ENCODE results near the gene RAPGEF2.
"Not testable (repeated sequence)": the region's sequence is repeated elsewhere in the genome, so short reads cannot be mapped to it uniquely, and the experiment has no call there.

Gene RAPGEF2

DNA sequence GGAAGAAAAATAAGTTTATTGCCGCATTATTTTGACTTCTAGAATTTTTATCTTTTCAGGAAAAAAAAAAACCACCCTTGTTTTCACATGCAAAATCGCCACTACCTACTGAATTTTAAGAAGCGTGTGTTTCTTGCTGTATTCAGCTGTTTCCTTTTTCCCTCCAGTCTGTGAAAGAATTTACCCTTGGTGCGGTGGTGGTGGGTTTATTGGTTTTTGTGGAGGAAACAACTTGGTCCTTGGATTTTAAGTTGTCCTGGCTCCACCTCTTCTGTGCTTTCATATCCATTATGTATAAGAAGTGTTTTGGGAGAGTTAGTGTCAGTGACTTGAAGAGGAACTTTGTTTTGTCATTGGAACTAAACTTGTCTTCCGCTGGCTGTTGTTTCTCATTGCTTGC, 8.1 kb downstream of the RAPGEF2 start:
- TF ChIP-seq ZFX (IDR thresholded peaks at IDR 0.05; ENCODE audit: borderline replicate concordance), result no peak
- TF ChIP-seq, protein P1, sequence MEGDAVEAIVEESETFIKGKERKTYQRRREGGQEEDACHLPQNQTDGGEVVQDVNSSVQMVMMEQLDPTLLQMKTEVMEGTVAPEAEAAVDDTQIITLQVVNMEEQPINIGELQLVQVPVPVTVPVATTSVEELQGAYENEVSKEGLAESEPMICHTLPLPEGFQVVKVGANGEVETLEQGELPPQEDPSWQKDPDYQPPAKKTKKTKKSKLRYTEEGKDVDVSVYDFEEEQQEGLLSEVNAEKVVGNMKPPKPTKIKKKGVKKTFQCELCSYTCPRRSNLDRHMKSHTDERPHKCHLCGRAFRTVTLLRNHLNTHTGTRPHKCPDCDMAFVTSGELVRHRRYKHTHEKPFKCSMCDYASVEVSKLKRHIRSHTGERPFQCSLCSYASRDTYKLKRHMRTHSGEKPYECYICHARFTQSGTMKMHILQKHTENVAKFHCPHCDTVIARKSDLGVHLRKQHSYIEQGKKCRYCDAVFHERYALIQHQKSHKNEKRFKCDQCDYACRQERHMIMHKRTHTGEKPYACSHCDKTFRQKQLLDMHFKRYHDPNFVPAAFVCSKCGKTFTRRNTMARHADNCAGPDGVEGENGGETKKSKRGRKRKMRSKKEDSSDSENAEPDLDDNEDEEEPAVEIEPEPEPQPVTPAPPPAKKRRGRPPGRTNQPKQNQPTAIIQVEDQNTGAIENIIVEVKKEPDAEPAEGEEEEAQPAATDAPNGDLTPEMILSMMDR (IDR thresholded peaks at IDR 0.05), result no peak
- no peak overlapping the region for H3K27ac ChIP-seq

DNA sequence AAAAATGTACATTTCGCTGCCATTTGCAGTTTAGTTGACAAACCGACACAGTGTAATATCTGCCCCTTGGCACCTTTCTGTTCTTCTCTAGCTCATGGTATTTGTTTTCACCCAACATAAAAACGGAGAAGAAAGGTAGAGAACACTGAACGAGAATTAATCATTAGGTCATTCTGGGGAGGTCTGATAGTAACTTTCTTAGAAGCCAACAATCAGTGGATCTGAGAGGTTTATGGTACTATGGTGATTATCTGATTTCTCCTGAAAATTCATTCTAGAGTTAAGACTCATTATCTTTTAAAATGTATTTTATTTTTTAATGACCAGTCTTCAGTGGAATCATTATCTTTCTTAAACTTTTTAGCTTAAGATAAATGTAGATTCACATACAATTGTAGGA, 8.5 kb downstream of the RAPGEF2 start:
- no peak for TF ChIP-seq ZFX (IDR thresholded peaks at IDR 0.05; ENCODE audit: borderline replicate concordance)
- TF ChIP-seq, protein P1 (IDR thresholded peaks at IDR 0.05), result no peak
- H3K27ac ChIP-seq, result no peak overlapping the region

- not testable (repeated sequence) for H3K27ac ChIP-seq
Measured at GRCh38 chr4:159113366-159113765, 10.5 kb downstream of the RAPGEF2 start.

DNA sequence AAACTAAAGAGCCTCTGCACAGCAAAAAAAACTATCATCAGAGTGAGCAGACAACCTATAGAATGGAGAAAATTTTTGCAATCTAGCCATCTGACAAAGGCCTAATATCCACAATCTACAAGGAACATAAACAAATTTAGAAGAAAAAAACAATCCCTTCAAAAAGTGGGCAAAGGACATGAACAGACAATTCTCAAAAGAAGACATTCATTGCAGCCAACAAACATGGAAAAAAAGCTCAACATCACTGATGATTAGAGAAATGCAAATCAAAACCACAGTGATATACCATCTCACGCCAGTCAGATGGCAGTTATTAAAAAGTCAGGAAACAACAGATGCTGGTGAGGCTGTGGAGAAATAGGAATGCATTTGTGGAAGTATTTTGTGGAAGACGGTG, 13.2 kb downstream of the RAPGEF2 start:
- H3K27ac ChIP-seq, result not testable (repeated sequence)

DNA sequence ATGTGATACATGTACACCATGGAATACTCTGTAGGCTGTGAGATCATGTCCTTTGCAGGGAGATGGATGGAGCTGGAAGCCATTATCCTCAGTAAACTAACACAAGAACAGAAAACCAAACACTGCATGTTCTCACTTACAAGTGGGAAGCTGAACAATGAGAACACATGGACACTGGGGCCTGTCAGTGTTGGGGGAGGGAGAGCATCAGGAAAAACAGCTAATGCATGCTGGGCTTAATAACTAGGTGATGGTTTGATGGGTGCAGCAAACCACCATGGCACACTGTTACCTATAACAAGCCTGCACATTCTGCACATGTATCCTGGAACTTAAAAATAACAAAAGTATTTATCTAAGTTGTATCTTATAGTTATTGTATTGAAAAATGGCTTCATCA, 13.8 kb downstream of the RAPGEF2 start:
- H3K27ac ChIP-seq, result not testable (repeated sequence)

DNA sequence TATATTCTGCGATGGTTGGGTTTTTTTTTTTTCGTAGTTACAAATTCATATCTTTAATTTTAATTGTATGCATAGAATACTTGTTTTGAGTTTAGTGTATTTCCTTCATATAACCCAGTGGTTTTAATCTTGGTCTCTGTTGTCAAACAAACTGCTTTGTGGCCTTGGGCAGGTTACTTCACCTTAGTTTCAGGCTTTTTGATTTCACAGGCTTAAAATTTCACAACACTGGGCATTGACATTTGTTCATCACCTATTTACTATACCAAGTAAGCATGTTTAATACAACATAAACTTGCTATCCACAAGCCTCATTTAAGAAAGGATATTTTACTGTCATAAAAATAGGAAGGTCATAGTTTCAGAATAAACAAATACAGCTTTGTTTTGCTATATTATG, 14.7 kb downstream of the RAPGEF2 start:
- 0 out of 2 replicates have a peak overlapping the region, but pooled peaks have one; percentile 17 for H3K27ac ChIP-seq
- no peak for TF ChIP-seq ZFX (IDR thresholded peaks at IDR 0.05; ENCODE audit: borderline replicate concordance)
- TF ChIP-seq, protein P1 (IDR thresholded peaks at IDR 0.05), result no peak

- 0 out of 2 replicates have a peak overlapping the region, but pooled peaks have one; percentile 17 for H3K27ac ChIP-seq
- TF ChIP-seq, protein P1 (IDR thresholded peaks at IDR 0.05), result no peak
- TF ChIP-seq ZFX (IDR thresholded peaks at IDR 0.05; ENCODE audit: borderline replicate concordance), result no peak
Measured at GRCh38 chr4:159117968-159118367, 15.1 kb downstream of the RAPGEF2 start.

DNA sequence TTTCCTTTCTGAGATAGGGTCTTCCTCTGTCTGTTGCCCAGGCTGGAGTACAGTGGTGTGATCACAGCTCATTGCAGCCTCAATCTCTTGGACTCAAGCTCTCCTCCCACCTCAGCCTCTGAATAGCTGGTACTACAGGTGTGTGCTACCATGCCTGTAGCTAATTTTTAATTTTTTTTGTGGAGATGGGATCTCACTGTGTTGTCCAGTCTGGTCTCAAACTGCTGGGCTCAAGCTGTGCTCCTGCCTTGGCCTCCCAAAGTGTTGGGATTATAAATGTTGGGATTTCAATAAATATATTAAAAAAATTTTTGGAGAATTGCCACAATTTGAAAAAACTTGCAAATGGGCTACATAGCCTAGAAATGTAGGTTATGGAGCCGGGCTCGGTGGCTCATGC, 18.5 kb downstream of the RAPGEF2 start:
- TF ChIP-seq ZFX (IDR thresholded peaks at IDR 0.05; ENCODE audit: borderline replicate concordance), result no peak
- TF ChIP-seq, protein P1 (IDR thresholded peaks at IDR 0.05), result no peak
- H3K27ac ChIP-seq, result no peak overlapping the region

GRCh38 chr4:159126716-159127115, 23.8 kb downstream of the RAPGEF2 start:
- TF ChIP-seq, protein P1 (IDR thresholded peaks at IDR 0.05), result no peak
- no peak for TF ChIP-seq ZFX (IDR thresholded peaks at IDR 0.05; ENCODE audit: borderline replicate concordance)
- H3K27ac ChIP-seq, result no peak overlapping the region

Data from 22Rv1 (cell line).